Measurements from ENCODE around the gene SPAG16. TPM values are rescaled to one million over a fixed set of nuclear protein-coding genes. Genes with fewer than 3 reads are reported as not detected.
A peak's percentile ranks its signal among the peaks of the same experiment; 100 is the strongest.
"Not testable (repeated sequence)": the region's sequence is repeated elsewhere in the genome, so short reads cannot be mapped to it uniquely, and the experiment has no call there.

Gene SPAG16
- total and polyA plus RNA-seq, 2 of the 13 experiments (the other 11 are each of a cell fraction or from before 2014, with no cell fraction given) = 9.6 to 26.5 TPM

DNA sequence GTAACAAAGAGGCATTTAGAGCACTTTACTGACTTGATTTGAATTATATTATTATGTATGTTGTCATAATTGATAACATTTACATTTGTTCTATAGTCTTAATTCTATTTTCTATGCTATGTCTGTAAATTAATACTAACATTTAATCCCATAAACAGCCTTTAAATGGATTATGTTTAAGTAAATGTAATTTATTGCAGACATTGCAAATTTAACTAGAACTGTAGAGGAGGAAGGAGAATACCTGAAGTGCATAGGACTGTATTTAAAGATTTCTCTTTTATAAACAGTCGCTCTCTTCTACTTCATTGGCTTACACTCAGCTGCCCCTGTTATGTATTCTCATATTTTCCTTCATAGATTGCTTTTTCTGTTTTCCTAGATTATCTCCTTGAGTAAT, 92.4 kb downstream of the SPAG16 start:
- Histone ChIP-seq H3K4me3 (replicated peaks in 1 of 3; ENCODE audit: insufficient read depth in 1 of 3, low read depth in 2 of 3, low read length in 3 of 3) (no peak overlapping the region), H3K79me2 (ENCODE audit: insufficient read depth, low read length) (no peaks in the 10 kb centered on the region), H3K9me3 (ENCODE audit: low read length) (no peaks in the 10 kb centered on the region), H2AFZ (ENCODE audit: low read length) (no peak overlapping the region), H3K4me1 (ENCODE audit: insufficient read depth, low read length) (no peaks in the 10 kb centered on the region), H3K27me3 (ENCODE audit: control insufficient read depth in 1 of 2, insufficient read depth in 2 of 2, low read length in 2 of 2) (no peaks in the 10 kb centered on the region), H3K27ac (ENCODE audit: extremely low read length, insufficient read depth, low read length) (no peak overlapping the region), H3K9ac (ENCODE audit: insufficient read depth, low read depth, low read length) (no peak overlapping the region), H3K4me2 (ENCODE audit: low read depth, low read length) (no peak overlapping the region), H3K36me3 (replicated peaks in 1 of 2; ENCODE audit: control insufficient read depth in 1 of 2, insufficient read depth in 2 of 2, low read length in 2 of 2) (no peaks in the 10 kb centered on the region), H4K20me1 (ENCODE audit: insufficient read depth, low read length) (no peaks in the 10 kb centered on the region)
- CTCF ChIA-PET (ENCODE audit: low intra/inter-chr PET ratio, low total read pairs) = no interaction called here
- POLR2A ChIA-PET = no interaction called here
- 67% methylated on average over 1 of the region's 1 CpG for WGBS (ENCODE audit: low lambda C conversion rate)
- no peak for TF ChIP-seq ZNF101 (CRISPR knock-in tag; IDR thresholded peaks at IDR 0.05; ENCODE audit: borderline replicate concordance, low read depth)
- TF ChIP-seq SIN3A (IDR thresholded peaks at IDR 0.05; ENCODE audit: borderline replicate concordance, low read depth, low read length) = no peak
- peak; percentile 45 to 81; a peak in 3 of 4 replicates for TF ChIP-seq MAFK (conservative IDR thresholded peaks at IDR 0.05 in 1 of 2, IDR thresholded peaks at IDR 0.05 in 1 of 2; ENCODE audit: low read length in 2 of 2)
- no peak for TF ChIP-seq GATAD2A (CRISPR knock-in tag; IDR thresholded peaks at IDR 0.05)
- TF ChIP-seq MAFF (IDR thresholded peaks at IDR 0.05; ENCODE audit: low read depth, low read length) = peak; percentile 70
- BruUV-seq (replicated peaks) = no TSS peak
- intact Hi-C loops (cut with micrococcal nuclease; ENCODE audit: unreplicated experiment) (no loop called here), in situ Hi-C loops (cut with HindIII; ENCODE audit: extremely low pct_ligation_motif_present, low pct_unique_long_range_greater_than_20kb) (no loop called here)
- DNase-seq (ENCODE audit: low spot score) (no peak), ATAC-seq (no peak), FAIRE-seq (no peak)

DNA sequence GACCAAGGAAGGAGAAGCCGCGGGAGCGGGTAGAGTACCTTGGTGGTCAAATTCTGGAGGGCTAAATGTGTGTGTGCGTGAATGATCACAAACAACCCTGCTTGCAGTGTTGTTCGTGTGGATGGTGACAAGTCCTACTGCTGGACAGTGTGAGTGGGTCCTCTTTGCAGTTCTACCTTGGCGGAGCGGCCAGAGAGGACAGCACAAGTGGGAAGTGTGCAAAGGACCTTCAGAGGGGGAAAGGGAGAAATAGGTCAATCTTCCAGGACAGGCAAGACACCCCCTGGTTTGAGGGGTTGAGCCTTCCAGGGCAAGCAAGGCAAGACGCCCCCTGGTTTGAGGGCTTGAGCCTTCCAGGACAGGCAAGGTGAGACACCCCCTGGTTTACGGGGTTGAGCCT, 122.8 kb downstream of the SPAG16 start:
- intact Hi-C loops (cut with micrococcal nuclease; ENCODE audit: unreplicated experiment); H2AFZ ChIP-seq (ENCODE audit: low read length); CTCF ChIA-PET (ENCODE audit: low intra/inter-chr PET ratio, low total read pairs); H3K9me3 ChIP-seq (ENCODE audit: low read length); BruUV-seq (replicated peaks); H3K9ac ChIP-seq (ENCODE audit: insufficient read depth, low read depth, low read length); H3K4me1 ChIP-seq (ENCODE audit: insufficient read depth, low read length); in situ Hi-C loops (cut with HindIII; ENCODE audit: extremely low pct_ligation_motif_present, low pct_unique_long_range_greater_than_20kb); H3K27me3 ChIP-seq (ENCODE audit: control insufficient read depth in 1 of 2, insufficient read depth in 2 of 2, low read length in 2 of 2); H3K27ac ChIP-seq (ENCODE audit: extremely low read length, insufficient read depth, low read length); ATAC-seq; DNase-seq (ENCODE audit: low spot score); H3K79me2 ChIP-seq (ENCODE audit: insufficient read depth, low read length); H3K4me3 ChIP-seq (replicated peaks in 1 of 3; ENCODE audit: insufficient read depth in 1 of 3, low read depth in 2 of 3, low read length in 3 of 3); H3K36me3 ChIP-seq (replicated peaks in 1 of 2; ENCODE audit: control insufficient read depth in 1 of 2, insufficient read depth in 2 of 2, low read length in 2 of 2); H3K4me2 ChIP-seq (ENCODE audit: low read depth, low read length); H4K20me1 ChIP-seq (ENCODE audit: insufficient read depth, low read length); POLR2A ChIA-PET; FAIRE-seq: not testable (repeated sequence)
- 76% methylated on average over 9 of the region's 9 CpGs for WGBS (ENCODE audit: low lambda C conversion rate)

DNA sequence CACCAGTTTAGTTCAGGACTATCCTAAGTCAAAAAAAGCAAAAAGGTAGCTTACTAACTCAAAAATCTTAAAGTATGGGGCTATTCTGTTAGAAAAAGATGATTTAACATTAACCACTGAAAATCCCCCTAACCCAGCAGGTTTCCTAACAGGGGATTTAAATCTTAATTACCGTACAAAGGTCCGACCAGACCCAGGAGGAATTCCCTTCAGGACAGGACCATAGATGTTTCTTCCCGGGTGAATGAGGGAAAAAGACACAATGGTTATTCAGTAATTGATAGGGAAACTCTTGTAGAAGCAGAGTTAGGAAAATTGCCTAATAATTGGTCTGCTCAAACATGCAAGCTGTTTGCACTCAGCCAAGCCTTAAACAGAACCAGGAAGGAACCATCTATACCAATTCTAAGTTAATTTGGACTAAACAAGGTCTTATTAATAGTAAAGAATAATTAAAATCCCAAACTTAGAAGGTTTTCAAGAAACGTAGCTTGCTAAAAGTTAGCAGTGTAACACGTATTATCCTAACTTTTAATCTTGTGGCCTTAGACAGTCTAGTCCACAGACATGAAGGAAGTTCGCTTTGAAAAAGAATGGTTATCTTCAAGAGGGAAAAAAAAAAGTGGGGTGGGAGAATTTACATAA, 124.3 kb downstream of the SPAG16 start:
- H3K27ac ChIP-seq (ENCODE audit: extremely low read length, insufficient read depth, low read length); H3K4me3 ChIP-seq (replicated peaks in 1 of 3; ENCODE audit: insufficient read depth in 1 of 3, low read depth in 2 of 3, low read length in 3 of 3); H3K4me1 ChIP-seq (ENCODE audit: insufficient read depth, low read length); CTCF ChIA-PET (ENCODE audit: low intra/inter-chr PET ratio, low total read pairs); H2AFZ ChIP-seq (ENCODE audit: low read length); DNase-seq (ENCODE audit: low spot score); H3K9ac ChIP-seq (ENCODE audit: insufficient read depth, low read depth, low read length); H3K9me3 ChIP-seq (ENCODE audit: low read length); H3K36me3 ChIP-seq (replicated peaks in 1 of 2; ENCODE audit: control insufficient read depth in 1 of 2, insufficient read depth in 2 of 2, low read length in 2 of 2); H3K4me2 ChIP-seq (ENCODE audit: low read depth, low read length); intact Hi-C loops (cut with micrococcal nuclease; ENCODE audit: unreplicated experiment); H4K20me1 ChIP-seq (ENCODE audit: insufficient read depth, low read length); ATAC-seq; FAIRE-seq; H3K27me3 ChIP-seq (ENCODE audit: control insufficient read depth in 1 of 2, insufficient read depth in 2 of 2, low read length in 2 of 2); POLR2A ChIA-PET; H3K79me2 ChIP-seq (ENCODE audit: insufficient read depth, low read length); in situ Hi-C loops (cut with HindIII; ENCODE audit: extremely low pct_ligation_motif_present, low pct_unique_long_range_greater_than_20kb); BruUV-seq (replicated peaks): not testable (repeated sequence)
- WGBS (ENCODE audit: low lambda C conversion rate) = 17% methylated on average over 6 of the region's 6 CpGs

DNA sequence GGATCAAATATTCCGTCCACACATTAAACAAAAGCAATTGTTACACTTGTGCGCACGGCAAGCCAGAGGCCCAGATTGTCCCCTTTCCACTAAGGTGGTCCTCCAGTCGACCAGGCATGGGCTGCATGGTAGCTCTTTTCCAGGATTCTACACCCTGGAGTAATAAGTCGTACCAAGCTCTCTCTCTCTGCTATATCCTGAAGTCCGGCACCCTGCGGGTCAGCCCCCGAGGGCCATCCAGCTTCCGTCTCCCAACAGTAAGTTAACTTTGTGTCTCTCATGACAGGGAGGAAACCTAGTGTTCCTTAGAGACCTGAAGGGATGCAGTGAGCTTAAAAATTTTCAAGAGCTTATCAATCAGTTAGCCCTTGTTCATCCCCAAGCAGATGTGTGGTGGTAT, 126.4 kb downstream of the SPAG16 start:
- DNase-seq (ENCODE audit: low spot score); H3K36me3 ChIP-seq (replicated peaks in 1 of 2; ENCODE audit: control insufficient read depth in 1 of 2, insufficient read depth in 2 of 2, low read length in 2 of 2); H4K20me1 ChIP-seq (ENCODE audit: insufficient read depth, low read length); H3K79me2 ChIP-seq (ENCODE audit: insufficient read depth, low read length); H3K27ac ChIP-seq (ENCODE audit: extremely low read length, insufficient read depth, low read length); H3K9me3 ChIP-seq (ENCODE audit: low read length); intact Hi-C loops (cut with micrococcal nuclease; ENCODE audit: unreplicated experiment); POLR2A ChIA-PET; ATAC-seq; CTCF ChIA-PET (ENCODE audit: low intra/inter-chr PET ratio, low total read pairs); H3K4me1 ChIP-seq (ENCODE audit: insufficient read depth, low read length); H3K9ac ChIP-seq (ENCODE audit: insufficient read depth, low read depth, low read length); FAIRE-seq; H3K4me3 ChIP-seq (replicated peaks in 1 of 3; ENCODE audit: insufficient read depth in 1 of 3, low read depth in 2 of 3, low read length in 3 of 3); H3K4me2 ChIP-seq (ENCODE audit: low read depth, low read length); BruUV-seq (replicated peaks); H2AFZ ChIP-seq (ENCODE audit: low read length); in situ Hi-C loops (cut with HindIII; ENCODE audit: extremely low pct_ligation_motif_present, low pct_unique_long_range_greater_than_20kb); H3K27me3 ChIP-seq (ENCODE audit: control insufficient read depth in 1 of 2, insufficient read depth in 2 of 2, low read length in 2 of 2): not testable (repeated sequence)
- WGBS (ENCODE audit: low lambda C conversion rate) = 73% methylated on average over 9 of the region's 9 CpGs
